Fibroblast of mammary gland (primary cell): ENCODE data around the gene GFAP.
A peak's percentile ranks its signal among the peaks of the same experiment; 100 is the strongest.

ENCODE experiments used
- DNase-seq: peaks from one replicate; pipeline ENCODE4 v3.0.0-alpha.2; 2010; ENCODE audit warnings: low read depth
- H3K4me3 ChIP-seq: 2 replicates; pipeline ENCODE4 v1.5.1; 2011; ENCODE audit warnings: low read depth, mild to moderate bottlenecking, low read length, moderate library complexity; ENCODE audit not compliant: control insufficient read depth
- TF ChIP-seq, protein P1 (sequence below): conservative IDR thresholded peaks from 2 replicates; pipeline ENCODE4 v1.5.1; 2011; ENCODE audit warnings: low read depth, low read length, inconsistent platforms; ENCODE audit not compliant: control insufficient read depth, insufficient read depth

The GFAP gene

DNA sequence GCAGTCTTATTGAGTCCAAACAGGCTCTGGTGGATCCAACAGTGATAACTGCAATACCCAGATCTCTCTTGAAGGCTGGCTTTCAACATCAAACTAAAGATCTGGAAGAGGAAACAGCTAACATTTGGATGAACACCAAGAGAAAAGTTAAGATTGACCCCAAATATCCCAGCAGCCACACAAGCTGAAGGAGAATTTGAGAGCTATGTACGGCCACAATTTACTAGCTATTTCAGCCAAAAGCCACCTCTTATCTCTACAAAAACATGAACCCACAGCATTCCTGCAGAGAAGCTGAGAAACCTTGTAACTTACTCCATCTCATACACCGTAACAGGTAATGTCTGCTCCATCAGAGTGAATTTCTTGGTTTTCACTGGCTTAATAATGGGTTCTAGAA, 30.4 kb downstream of the GFAP start:
- TF ChIP-seq, protein P1, sequence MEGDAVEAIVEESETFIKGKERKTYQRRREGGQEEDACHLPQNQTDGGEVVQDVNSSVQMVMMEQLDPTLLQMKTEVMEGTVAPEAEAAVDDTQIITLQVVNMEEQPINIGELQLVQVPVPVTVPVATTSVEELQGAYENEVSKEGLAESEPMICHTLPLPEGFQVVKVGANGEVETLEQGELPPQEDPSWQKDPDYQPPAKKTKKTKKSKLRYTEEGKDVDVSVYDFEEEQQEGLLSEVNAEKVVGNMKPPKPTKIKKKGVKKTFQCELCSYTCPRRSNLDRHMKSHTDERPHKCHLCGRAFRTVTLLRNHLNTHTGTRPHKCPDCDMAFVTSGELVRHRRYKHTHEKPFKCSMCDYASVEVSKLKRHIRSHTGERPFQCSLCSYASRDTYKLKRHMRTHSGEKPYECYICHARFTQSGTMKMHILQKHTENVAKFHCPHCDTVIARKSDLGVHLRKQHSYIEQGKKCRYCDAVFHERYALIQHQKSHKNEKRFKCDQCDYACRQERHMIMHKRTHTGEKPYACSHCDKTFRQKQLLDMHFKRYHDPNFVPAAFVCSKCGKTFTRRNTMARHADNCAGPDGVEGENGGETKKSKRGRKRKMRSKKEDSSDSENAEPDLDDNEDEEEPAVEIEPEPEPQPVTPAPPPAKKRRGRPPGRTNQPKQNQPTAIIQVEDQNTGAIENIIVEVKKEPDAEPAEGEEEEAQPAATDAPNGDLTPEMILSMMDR: no peak
- no peak overlapping the region for H3K4me3 ChIP-seq
- DNase-seq: no peak

DNA sequence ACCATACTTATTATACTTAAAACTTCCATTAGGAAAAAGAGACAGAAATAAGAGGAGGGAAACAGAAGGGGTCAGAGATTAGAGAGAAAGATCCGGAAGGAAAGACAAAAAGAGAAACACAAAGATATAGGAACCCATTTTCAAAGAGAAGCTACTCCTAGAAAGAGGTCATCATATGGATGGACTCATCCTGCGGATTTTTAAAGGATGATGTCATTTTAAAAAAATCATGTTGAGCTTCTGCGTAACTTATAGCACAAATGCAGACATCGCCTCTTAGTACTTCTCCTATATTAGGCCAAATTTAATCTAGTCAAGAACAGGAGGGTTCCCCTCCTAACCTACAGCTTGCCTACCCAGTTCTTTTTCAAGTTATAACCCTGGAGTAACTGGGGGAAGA, 34.2 kb downstream of the GFAP start:
- no peak overlapping the region for H3K4me3 ChIP-seq
- TF ChIP-seq, protein P1: no peak
- no peak for DNase-seq

DNA sequence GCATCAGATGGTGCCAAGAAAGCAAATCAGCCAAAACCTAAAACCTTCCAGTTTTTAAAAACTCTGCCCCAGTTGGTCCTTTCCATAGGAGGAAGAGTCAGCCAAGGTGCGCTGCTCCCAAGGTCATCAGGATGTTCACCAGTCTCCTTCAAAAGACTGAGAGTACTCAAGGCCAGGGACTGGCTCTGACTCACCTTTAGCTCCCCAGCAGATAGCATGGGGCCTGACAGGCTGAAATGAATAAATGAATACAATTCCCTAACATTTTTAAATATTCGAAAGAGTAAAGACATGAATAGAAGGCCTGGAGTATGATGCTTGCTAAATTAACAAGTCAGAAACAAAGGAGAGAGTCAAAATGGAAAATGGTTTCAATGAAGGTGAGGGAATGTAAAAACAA, 35.2 kb downstream of the GFAP start:
- no peak for DNase-seq
- TF ChIP-seq, protein P1: no peak
- H3K4me3 ChIP-seq: no peak overlapping the region

DNA sequence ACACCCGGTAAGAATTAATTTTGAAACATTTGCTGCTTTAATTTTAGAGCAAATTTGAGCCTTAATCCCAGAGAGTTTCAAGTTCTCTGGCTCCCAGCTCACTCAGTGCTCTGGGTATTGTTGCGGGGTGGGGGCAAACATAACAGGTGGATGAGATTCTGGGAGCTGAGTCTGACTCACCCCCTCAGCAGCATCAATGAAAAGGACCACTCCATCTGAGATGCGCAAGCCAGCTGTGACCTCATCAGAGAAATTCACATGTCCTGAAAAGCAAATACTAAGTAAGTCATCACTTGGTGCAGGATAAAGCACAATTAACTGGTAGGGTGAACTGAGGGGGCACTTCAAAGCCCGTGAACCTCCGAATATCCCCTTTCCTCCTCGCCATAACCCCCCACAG, 35.9 kb downstream of the GFAP start:
- no peak for DNase-seq
- no peak overlapping the region for H3K4me3 ChIP-seq
- TF ChIP-seq, protein P1: no peak

DNA sequence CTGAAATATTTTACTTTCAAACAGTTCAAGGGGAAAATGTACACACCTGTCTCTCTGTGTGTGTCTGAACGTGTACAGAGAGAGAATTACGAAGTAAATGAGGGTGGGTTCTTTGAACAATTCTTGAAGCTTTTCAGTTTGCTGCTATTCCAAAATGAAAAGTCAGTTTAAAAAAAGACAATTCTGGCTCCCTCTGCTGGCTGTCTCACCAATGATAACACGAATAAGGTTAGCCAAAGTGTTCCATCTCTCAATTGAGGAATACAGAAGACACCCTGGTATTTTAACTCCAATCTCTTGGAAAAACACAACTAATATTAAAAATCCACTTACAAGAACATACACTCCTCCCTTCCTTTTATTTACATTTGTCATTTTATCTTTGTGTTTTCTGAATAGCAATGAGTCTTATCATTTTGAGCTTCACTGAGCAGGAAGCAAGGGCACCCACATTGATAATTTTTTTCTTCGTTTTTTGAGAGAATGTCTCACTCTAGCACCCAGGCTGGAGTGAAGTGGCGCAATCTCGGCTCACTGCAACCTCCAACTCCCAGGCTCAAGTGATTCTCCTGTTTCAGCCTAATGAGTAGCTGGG, 36.6 kb downstream of the GFAP start:
- TF ChIP-seq, protein P1: peak; percentile 64
- H3K4me3 ChIP-seq: no peak overlapping the region
- DNase-seq: peak; percentile 38

DNA sequence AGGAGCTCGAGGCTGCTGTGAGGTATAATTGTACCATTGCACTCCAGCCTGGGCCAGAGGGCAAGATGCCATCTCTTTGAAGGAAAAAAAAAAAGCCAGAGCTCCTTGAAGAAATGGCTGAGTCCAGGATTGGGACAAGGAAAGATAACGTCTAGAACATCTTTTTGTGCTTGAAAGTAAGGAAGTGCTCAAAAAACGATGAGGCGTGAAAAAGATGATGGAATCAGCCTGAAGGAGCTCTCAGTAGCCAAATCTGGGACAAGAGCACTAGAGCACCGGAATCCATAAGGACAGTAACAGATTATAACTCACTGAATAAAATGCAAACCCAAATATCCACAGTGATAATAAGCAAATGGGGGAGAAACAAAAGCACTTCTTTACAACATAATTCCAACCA, 38.2 kb downstream of the GFAP start:
- DNase-seq: no peak
- TF ChIP-seq, protein P1: no peak
- H3K4me3 ChIP-seq: no peak overlapping the region

DNA sequence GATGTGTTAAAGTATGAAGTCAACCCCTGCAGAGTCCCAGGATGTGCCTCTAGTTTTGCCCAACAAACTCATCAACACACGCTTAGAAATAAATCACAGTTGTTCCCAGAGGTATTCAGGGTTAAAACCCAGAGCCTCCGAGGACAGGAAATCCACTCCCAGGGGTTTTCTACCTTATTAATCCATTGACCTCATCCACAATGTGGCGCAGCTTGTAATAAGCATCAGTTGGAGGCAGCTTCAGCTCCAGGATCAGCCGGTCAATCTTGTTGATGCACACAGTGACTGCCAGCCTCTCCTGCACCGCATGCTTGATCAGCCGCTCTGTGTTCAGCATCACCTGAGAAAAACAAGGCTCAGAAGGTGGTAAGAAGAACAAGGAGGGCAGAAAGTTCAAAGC, 39.5 kb downstream of the GFAP start:
- TF ChIP-seq, protein P1: no peak
- no peak overlapping the region for H3K4me3 ChIP-seq
- no peak for DNase-seq
